Upper lobe of left lung (tissue), 6 donors: ENCODE data around the gene THRAP3. TPM values are rescaled to one million over a fixed set of nuclear protein-coding genes. Genes with fewer than 3 reads are reported as not detected.

Experiments
- ATAC-seq, 2 donors: fragments of 200-7000 bp; cut with Tn5 transposase; one replicate each; pipeline ENCODE4 v1.9.1; 2022; ENCODE audit warnings: mild to moderate bottlenecking in 2 of 2, moderate library complexity in 2 of 2; ENCODE audit not compliant: low FRiP score in 2 of 2
- DNase-seq, 2 donors: peaks; one replicate each; pipeline ENCODE4 v3.0.0-alpha.2; 2019 to 2020
- H3K27ac ChIP-seq, 4 donors: fragments of 200-600 bp; sonication (generic); one replicate each; pipeline ENCODE4 v1.5.1; 2016 to 2019
- H3K27me3 ChIP-seq, 4 donors: fragments of 200-600 bp; sonication (generic); one replicate each; pipeline ENCODE4 v1.5.1; 2017 to 2019
- H3K36me3 ChIP-seq, 4 donors: fragments of 200-600 bp; sonication (generic); one replicate each; pipeline ENCODE4 v1.5.1; 2016 to 2019
- H3K4me1 ChIP-seq, 4 donors: fragments of 200-600 bp; sonication (generic); one replicate each; pipeline ENCODE4 v1.5.1; 2018 to 2019
- H3K4me3 ChIP-seq, 4 donors: fragments of 200-600 bp; sonication (generic); one replicate each; pipeline ENCODE4 v1.5.1; 2017 to 2019; ENCODE audit warnings: mild to moderate bottlenecking in 2 of 4, moderate library complexity in 1 of 4
- H3K9me3 ChIP-seq, 4 donors: fragments of 200-600 bp; sonication (generic); one replicate each; pipeline ENCODE4 v1.5.1; 2018 to 2019
- EP300 ChIP-seq, 4 donors: sonication (generic); formaldehyde crosslinking; IDR thresholded peaks; one replicate each; pipeline ENCODE4 v1.5.1; 2017; ENCODE audit warnings: antibody characterized with exemption in 4 of 4, control low read depth in 2 of 4
- POLR2A ChIP-seq, 4 donors: fragments of 450-650 bp; IDR thresholded peaks; one replicate each; pipeline ENCODE4 v1.5.1; 2016 to 2017; ENCODE audit warnings: antibody characterized with exemption in 4 of 4, mild to moderate bottlenecking in 2 of 4
- POLR2AphosphoS5 ChIP-seq, 2 donors: sonication (generic); formaldehyde crosslinking; IDR thresholded peaks; one replicate each; pipeline ENCODE4 v1.5.1; 2017; ENCODE audit warnings: antibody characterized with exemption in 2 of 2
- WGBS, 2 donors: methylation state at CpG; one replicate each; pipeline ENCODE4 v1.1.5; 2017 to 2018; 5-methylcytosine and 5-hydroxymethylcytosine counted together
- total RNA-seq, 6 donors: library from RNA; depleted of rRNA in 4 of 6; stranded (reverse); fragments of >200 nt in 4 of 6; gene quantifications; one replicate each; pipeline versions ENCODE4 v1.1.0 to v1.2.1, GENCODE V29; 2016 to 2021
- TF ChIP-seq, protein P1 (sequence below), 6 experiments: fragments of 450-650 bp in 4 of 6; fragments of 200-600 bp in 2 of 6; sonication (generic) in 2 of 6; IDR thresholded peaks; one replicate each; pipeline ENCODE4 v1.5.1; 2016 to 2019; ENCODE audit warnings: antibody characterized with exemption in 6 of 6
- donor health status: DM: no; HTN: no; CAD: no; lungs with moderate emphysema.
- donor health status: DM: no; HTN: yes; CAD: no; lungs with severe emphysema.

The THRAP3 gene
- total RNA-seq, 6 donors from 2014 or later, result 55.0 to 91.1 (median 84.0) TPM

DNA sequence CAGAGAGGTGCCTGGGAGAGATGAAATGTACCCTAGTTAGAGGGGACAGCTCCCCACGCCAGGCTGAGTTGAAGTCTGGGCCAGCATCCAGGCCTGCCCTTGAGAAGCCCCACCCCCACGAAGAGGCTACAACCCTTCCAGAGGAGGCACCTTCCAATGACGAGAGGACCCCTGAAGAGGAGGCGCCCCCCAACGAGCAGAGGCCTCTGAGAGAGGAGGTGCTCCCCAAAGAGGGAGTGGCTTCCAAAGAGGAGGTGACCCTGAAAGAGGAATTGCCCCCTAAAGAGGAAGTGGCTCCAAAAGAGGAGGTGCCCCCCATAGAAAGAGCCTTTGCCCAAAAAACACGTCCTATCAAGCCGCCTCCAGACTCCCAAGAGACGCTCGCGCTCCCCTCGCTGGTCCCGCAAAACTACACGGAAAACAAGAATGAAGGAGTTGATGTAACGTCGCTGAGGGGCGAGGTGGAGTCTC is 96.1 kb downstream of the THRAP3 start:
- ATAC-seq (no peak), DNase-seq (no peak)
- Histone ChIP-seq H3K36me3 (peaks cover 0 to 13% (median 0%) of the 10 kb centered on the region in 4 donors), H3K27me3 (no peaks in the 10 kb centered on the region), H3K4me1 (peaks cover 26 to 44% (median 40%) of the 10 kb centered on the region in 4 donors), H3K4me3 (peak overlapping the region in 3 of 4 donors; percentile 80 to 95 (median 86)), H3K9me3 (no peaks in the 10 kb centered on the region), H3K27ac (peak overlapping the region; percentile 79 to 92 (median 88))
- TF ChIP-seq POLR2A (IDR thresholded peaks at IDR 0.05) (no peak), POLR2AphosphoS5 (IDR thresholded peaks at IDR 0.05) (no peak), EP300 (IDR thresholded peaks at IDR 0.05) (no peak)
- TF ChIP-seq, protein P1, sequence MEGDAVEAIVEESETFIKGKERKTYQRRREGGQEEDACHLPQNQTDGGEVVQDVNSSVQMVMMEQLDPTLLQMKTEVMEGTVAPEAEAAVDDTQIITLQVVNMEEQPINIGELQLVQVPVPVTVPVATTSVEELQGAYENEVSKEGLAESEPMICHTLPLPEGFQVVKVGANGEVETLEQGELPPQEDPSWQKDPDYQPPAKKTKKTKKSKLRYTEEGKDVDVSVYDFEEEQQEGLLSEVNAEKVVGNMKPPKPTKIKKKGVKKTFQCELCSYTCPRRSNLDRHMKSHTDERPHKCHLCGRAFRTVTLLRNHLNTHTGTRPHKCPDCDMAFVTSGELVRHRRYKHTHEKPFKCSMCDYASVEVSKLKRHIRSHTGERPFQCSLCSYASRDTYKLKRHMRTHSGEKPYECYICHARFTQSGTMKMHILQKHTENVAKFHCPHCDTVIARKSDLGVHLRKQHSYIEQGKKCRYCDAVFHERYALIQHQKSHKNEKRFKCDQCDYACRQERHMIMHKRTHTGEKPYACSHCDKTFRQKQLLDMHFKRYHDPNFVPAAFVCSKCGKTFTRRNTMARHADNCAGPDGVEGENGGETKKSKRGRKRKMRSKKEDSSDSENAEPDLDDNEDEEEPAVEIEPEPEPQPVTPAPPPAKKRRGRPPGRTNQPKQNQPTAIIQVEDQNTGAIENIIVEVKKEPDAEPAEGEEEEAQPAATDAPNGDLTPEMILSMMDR (IDR thresholded peaks at IDR 0.05), result no peak
- WGBS, 2 donors, result 54 to 65% methylated on average over 13 to 15 of the region's 16 CpGs

DNA sequence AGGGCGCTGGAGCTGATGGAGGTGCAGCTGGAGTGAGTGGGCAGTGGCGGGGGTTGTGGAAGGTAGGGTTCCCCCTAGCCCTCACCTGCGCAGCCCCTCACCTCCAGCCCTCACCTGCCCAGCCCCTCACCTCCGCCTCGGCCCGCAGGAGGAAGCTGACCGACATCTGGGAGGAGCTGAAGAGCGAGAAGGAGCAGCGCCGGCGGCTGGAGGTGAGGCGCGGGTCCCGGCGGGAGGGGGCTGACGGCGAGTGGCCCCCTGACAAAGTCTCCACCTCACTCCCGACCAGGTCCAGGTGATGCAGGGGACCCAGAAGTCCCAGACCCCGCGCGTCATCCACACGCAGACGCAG is 96.5 kb downstream of the THRAP3 start:
- TF ChIP-seq, protein P1 (IDR thresholded peaks at IDR 0.05), result no peak
- TF ChIP-seq POLR2AphosphoS5 (IDR thresholded peaks at IDR 0.05), result no peak
- no peak for TF ChIP-seq EP300 (IDR thresholded peaks at IDR 0.05)
- TF ChIP-seq POLR2A (IDR thresholded peaks at IDR 0.05), result no peak

DNA sequence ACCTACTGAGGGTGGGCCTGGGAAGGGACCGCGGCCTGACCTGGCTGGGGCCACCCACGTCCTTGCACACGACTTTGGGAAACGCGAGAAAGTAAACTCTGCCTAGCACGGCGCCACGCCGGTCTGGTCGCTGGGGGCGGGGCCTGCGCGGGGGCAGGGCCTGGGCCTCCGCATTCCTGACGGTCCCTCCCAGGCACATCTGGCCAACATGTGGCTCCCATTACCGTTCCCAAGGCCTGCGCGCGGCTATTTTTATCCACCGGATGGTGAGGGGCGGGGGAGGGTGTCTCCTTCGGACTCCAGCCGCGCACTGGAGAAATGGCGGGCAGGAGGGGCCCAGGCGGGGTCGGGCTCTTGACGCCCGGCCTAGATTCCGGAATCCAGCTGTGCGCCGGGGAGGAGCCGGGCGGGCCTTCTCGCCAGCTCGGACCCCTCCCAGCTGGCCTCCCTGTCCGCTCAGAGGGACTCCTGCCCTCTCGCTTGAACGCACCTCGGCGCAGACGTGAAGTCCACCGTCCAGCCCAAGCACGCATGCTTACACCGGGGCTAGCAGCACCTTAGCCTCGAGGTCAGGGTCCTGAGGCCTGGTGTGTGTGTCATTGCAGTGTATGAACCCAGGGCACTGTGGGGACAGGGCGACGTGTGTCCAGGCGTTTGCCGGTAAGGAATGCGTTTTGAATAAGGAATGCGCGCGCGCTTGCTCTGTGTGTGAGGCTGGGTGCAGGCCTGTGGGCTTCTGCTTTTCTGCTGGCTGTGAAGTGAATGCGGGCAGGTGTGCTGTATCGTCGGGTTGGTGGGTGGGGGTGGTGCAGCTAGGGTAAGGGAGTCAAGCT is 97.1 kb downstream of the THRAP3 start:
- TF ChIP-seq POLR2AphosphoS5 (IDR thresholded peaks at IDR 0.05) (peak; percentile 24 to 37), EP300 (IDR thresholded peaks at IDR 0.05) (no peak), POLR2A (IDR thresholded peaks at IDR 0.05) (no peak)
- TF ChIP-seq, protein P1 (IDR thresholded peaks at IDR 0.05), result no peak
- Histone ChIP-seq H3K9me3 (no peaks in the 10 kb centered on the region), H3K4me3 (peak overlapping the region; percentile 24 to 95 (median 83)), H3K36me3 (peaks cover 0 to 13% (median 0%) of the 10 kb centered on the region in 4 donors), H3K27ac (peak overlapping the region; percentile 79 to 92 (median 88)), H3K4me1 (peaks cover 26 to 44% (median 40%) of the 10 kb centered on the region in 4 donors), H3K27me3 (no peaks in the 10 kb centered on the region)
- 39 to 52% methylated on average over 12 to 58 of the region's 59 CpGs for WGBS, 2 donors
- peak; percentile 63 to 94 for DNase-seq
- peak; percentile 77 to 85 for ATAC-seq

More for the DNA sequence above, 96.5 kb downstream of the THRAP3 start:
- Histone ChIP-seq H3K36me3 (peaks cover 0 to 13% (median 0%) of the 10 kb centered on the region in 4 donors), H3K4me1 (peaks cover 26 to 44% (median 40%) of the 10 kb centered on the region in 4 donors), H3K9me3 (no peaks in the 10 kb centered on the region), H3K27ac (peak overlapping the region; percentile 79 to 92 (median 88)), H3K27me3 (no peaks in the 10 kb centered on the region), H3K4me3 (peak overlapping the region; percentile 24 to 95 (median 83))
- WGBS, 2 donors, result 34 to 59% methylated on average over 4 to 22 of the region's 23 CpGs
- ATAC-seq (no peak), DNase-seq (peak in 1 of 2 donors; percentile 83)

DNA sequence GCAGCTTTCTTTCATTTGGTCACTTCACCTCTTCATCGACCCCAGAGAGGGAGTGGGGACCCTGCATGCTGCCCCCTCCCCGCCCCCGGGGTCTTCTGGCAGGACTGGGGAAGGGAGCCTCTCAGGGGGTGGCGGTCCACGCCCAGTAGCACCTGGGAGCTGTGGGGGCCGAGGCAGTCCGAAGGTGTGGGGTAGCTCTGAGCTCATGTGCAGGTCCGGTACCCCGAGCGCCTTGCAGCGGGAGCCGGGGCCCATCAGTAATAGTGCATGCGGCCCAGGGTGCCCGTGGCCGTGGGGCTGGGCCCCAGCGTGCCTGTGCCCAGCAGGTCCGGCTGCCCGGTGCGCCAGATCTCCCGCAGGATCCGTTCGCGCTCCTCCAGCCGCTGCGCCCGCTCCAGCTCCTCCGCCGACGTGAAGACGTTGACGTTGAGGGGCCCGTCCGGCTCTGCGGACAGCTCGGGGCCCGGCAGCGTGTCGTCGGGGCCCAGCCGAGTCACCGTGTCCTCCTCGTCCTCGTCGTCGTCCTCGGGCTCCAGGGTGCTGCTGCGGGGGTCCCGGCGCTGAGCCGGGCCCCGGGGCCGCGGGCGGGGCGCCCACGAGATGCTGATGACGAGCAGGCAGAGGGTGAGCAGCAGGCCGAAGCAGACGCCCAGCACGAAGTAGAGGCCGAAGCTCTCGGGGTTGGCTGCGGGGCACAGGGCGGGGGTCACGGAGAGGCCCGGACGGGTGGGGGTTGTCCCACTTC is 98.0 kb downstream of the THRAP3 start:
- WGBS, 2 donors, result 54 to 70% methylated on average over 26 to 53 of the region's 67 CpGs
- DNase-seq, result peak in 1 of 2 donors; percentile 88
- no peaks in the 10 kb centered on the region for H3K27me3 ChIP-seq
- H3K4me1 ChIP-seq, result peaks cover 26 to 44% (median 40%) of the 10 kb centered on the region in 4 donors
- H3K36me3 ChIP-seq, result peaks cover 0 to 13% (median 0%) of the 10 kb centered on the region in 4 donors
- ATAC-seq, result peak in 1 of 2 donors; percentile 4
- TF ChIP-seq, protein P1 (IDR thresholded peaks at IDR 0.05), result no peak
- TF ChIP-seq POLR2A (IDR thresholded peaks at IDR 0.05) (no peak), EP300 (IDR thresholded peaks at IDR 0.05) (no peak), POLR2AphosphoS5 (IDR thresholded peaks at IDR 0.05) (no peak)
- no peaks in the 10 kb centered on the region for H3K9me3 ChIP-seq
- H3K27ac ChIP-seq, result peak overlapping the region; percentile 79 to 92 (median 88)
- H3K4me3 ChIP-seq, result peak overlapping the region; percentile 68 to 95 (median 83)
